B cell (primary cell): ENCODE results near the gene PHLDB2. TPM values are rescaled to one million over a fixed set of nuclear protein-coding genes. Genes with fewer than 3 reads are reported as not detected.

Experiments used
- ATAC-seq: fragments of 200-7000 bp; cut with Tn5 transposase; one replicate; pipeline ENCODE4 v1.10.0; 2021; ENCODE audit warnings: low read depth, mild to moderate bottlenecking, moderate number of reproducible peaks, moderate library complexity
- CTCF ChIA-PET: fragments of 350-600 bp; sonication (Branson Sonifier 250); formaldehyde crosslinking; loops from one replicate; lab custom pipeline; 2021; ENCODE audit warnings: antibody characterized with exemption, inconsistent platforms; lab: Charles Lee
- POLR2A ChIA-PET: fragments of 350-600 bp; sonication (Branson Sonifier 250); formaldehyde crosslinking; loops from one replicate; lab custom pipeline; 2021; ENCODE audit warnings: antibody characterized with exemption; lab: Charles Lee
- DNase-seq: peaks from one replicate; pipeline ENCODE4 v3.0.0; 2013
- H2AFZ ChIP-seq: 2 replicates; pipeline ENCODE4 v1.6.1; 2012; ENCODE audit warnings: mild to moderate bottlenecking, low read depth, low read length; ENCODE audit not compliant: insufficient read depth, poor library complexity, severe bottlenecking
- H3K27ac ChIP-seq, 2 donors: 1 replicate in 1 of 2; 2 replicates in 1 of 2; pipeline ENCODE4 v1.5.1; 2012 to 2013; ENCODE audit warnings: low read length in 2 of 2, mild to moderate bottlenecking in 2 of 2, moderate library complexity in 1 of 2
- H3K27me3 ChIP-seq, 4 experiments: fragments of 200-600 bp in 1 of 4; sonication (generic) in 1 of 4; replicated peaks in 1 of 4; 1 replicate in 2 of 4; 2 replicates in 2 of 4; pipeline versions ENCODE4 v1.6.1 to v1.7.0; 2013 to 2016; ENCODE audit warnings: low read length in 3 of 4, mild to moderate bottlenecking in 2 of 4, mixed read lengths in 1 of 4, moderate library complexity in 1 of 4; ENCODE audit not compliant: insufficient read depth in 4 of 4, control insufficient read depth in 3 of 4; ENCODE audit errors: control extremely low read depth in 1 of 4
- H3K36me3 ChIP-seq, 2 experiments: replicated peaks in 1 of 2; 1 replicate in 1 of 2; 2 replicates in 1 of 2; pipeline versions ENCODE4 v1.6.1 to v1.7.1; 2013; ENCODE audit warnings: low read length in 1 of 2; ENCODE audit not compliant: insufficient read depth in 2 of 2, control insufficient read depth in 1 of 2; ENCODE audit errors: control extremely low read depth in 1 of 2, extremely low read depth in 1 of 2
- H3K4me1 ChIP-seq, 2 donors: fragments of 200-600 bp in 1 of 2; sonication (generic) in 1 of 2; 1 replicate in 1 of 2; 2 replicates in 1 of 2; pipeline versions ENCODE4 v1.5.1 to v1.6.1; 2013 to 2017; ENCODE audit warnings: low read length in 2 of 2; ENCODE audit not compliant: control insufficient read depth in 2 of 2, insufficient read depth in 2 of 2
- H3K4me2 ChIP-seq: replicated peaks from 2 replicates; pipeline ENCODE3; 2012; ENCODE audit warnings: mild to moderate bottlenecking, low read depth, low read length; ENCODE audit not compliant: poor library complexity, severe bottlenecking
- H3K4me3 ChIP-seq, 5 experiments: fragments of 200-600 bp in 1 of 5; sonication (generic) in 1 of 5; 1 replicate in 3 of 5; 2 replicates in 2 of 5; pipeline versions ENCODE4 v1.5.1 to v1.7.0; 2011 to 2016; ENCODE audit warnings: low read length in 4 of 5, mild to moderate bottlenecking in 4 of 5, low read depth in 2 of 5, control low read depth in 1 of 5, moderate library complexity in 1 of 5; ENCODE audit not compliant: insufficient read depth in 1 of 5; ENCODE audit errors: control extremely low read depth in 1 of 5, extremely low read depth in 1 of 5
- H3K79me2 ChIP-seq: fragments of 200-600 bp; sonication (generic); one replicate; pipeline ENCODE4 v1.6.0; 2016; ENCODE audit warnings: low read length; ENCODE audit not compliant: control insufficient read depth, insufficient read depth
- H3K9ac ChIP-seq: fragments of 200-600 bp; sonication (generic); 2 replicates; pipeline ENCODE4 v1.6.1; 2017; ENCODE audit warnings: mild to moderate bottlenecking, low read length, moderate library complexity
- H3K9me3 ChIP-seq, 3 donors: one replicate each; pipeline versions ENCODE4 v1.6.1 to v1.7.1; 2013; ENCODE audit warnings: low read length in 2 of 3; ENCODE audit not compliant: control insufficient read depth in 2 of 3, insufficient read depth in 1 of 3; ENCODE audit errors: control extremely low read depth in 1 of 3
- H4K20me1 ChIP-seq: 2 replicates; pipeline ENCODE4 v1.6.0; 2012; ENCODE audit warnings: mild to moderate bottlenecking, low read length; ENCODE audit not compliant: insufficient read depth, control insufficient read depth, poor library complexity, severe bottlenecking
- H3K27ac Mint-ChIP-seq: one replicate; pipeline ENCODE4 v1.8.0; 2021; ENCODE audit warnings: mixed read lengths
- H3K27me3 Mint-ChIP-seq: one replicate; pipeline ENCODE4 v1.8.0; 2021; ENCODE audit warnings: mixed read lengths
- H3K4me1 Mint-ChIP-seq: one replicate; pipeline ENCODE4 v1.8.0; 2021; ENCODE audit warnings: mixed read lengths
- H3K4me3 Mint-ChIP-seq: one replicate; pipeline ENCODE4 v1.8.0; 2021; ENCODE audit warnings: mixed read lengths
- H3K9me3 Mint-ChIP-seq: one replicate; pipeline ENCODE4 v1.8.0; 2022; ENCODE audit warnings: mixed read lengths; ENCODE audit not compliant: insufficient read depth
- EZH2 ChIP-seq: IDR thresholded peaks from 2 replicates; pipeline ENCODE4 v1.6.1; 2012; ENCODE audit warnings: borderline replicate concordance, low read depth, mild to moderate bottlenecking, moderate library complexity, low read length; ENCODE audit not compliant: insufficient read depth, poor library complexity, severe bottlenecking
- WGBS: methylation state at CpG from one replicate; pipeline ENCODE4 v1.1.5; 2013; ENCODE audit warnings: missing lambda C conversion rate; ENCODE audit not compliant: insufficient coverage; 5-methylcytosine and 5-hydroxymethylcytosine counted together
- intact Hi-C: fragments of 100-400 bp; cut with micrococcal nuclease; formaldehyde crosslinking; loops from one replicate; pipeline ENCODE4 v1.10.0; 2022
- polyA plus RNA-seq: library from polyadenylated mRNA; depleted of rRNA; stranded (reverse); fragments of >200 nt; gene quantifications from 2 replicates; pipeline ENCODE4 v1.2.3, GENCODE V29; 2012
- total RNA-seq, 2 donors: library from RNA; stranded (reverse); fragments of 120-200 nt in 1 of 2; gene quantifications; 1 replicate in 1 of 2; 2 replicates in 1 of 2; pipeline versions ENCODE4 v1.2.3 to v1.2.4, GENCODE V29; 2013 to 2022
- TF ChIP-seq, protein P1 (sequence below): fragments of 200-600 bp; IDR thresholded peaks from one replicate; pipeline ENCODE4 v1.8.0; 2022; ENCODE audit warnings: antibody characterized with exemption, mild to moderate bottlenecking

Gene PHLDB2
- total and polyA plus RNA-seq, 2 donors (not counting 1 experiment from before 2014, with no cell fraction given): 1.3 to 6.3 TPM

DNA sequence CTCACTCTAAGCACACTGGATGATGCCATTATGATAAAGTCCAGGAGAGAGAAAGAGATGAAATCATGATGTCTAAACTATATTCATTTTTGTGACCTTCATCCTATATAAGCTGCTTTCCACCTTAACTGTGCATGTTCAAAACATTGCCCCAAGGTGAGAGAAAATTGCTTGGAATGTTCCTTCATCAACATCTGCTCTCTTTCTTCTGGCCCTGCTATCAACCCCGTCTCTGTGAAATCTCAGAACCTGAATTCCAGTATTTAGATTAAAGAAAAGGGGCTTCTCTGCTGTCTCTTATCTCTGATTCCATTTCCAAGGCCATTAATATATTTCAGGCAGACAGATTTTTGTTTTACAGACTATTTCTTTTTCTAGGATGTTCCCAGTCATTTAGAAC is 47.3 kb upstream of the PHLDB2 start:
- intact Hi-C loops: no loop called here

DNA sequence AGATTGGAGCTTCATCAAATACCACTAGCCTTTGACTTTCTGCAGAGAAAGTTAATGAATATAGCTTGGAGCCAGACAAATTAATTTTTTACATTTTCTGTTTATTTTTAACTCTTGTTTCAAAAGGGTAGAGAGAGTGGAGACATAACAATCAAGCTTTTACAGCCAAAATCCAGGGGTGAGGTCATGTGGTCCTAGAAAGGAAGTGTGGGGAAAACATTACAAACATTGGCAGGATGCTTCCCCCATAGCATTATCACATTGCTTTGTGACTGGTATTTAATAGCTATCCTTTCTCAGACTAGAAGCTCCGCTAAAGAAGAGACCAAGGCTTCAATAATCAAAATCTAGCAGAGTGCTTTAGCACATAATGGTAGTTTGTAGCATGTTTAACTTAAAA is 46.4 kb upstream of the PHLDB2 start:
- Histone ChIP-seq H3K9ac (no peak overlapping the region), H3K4me2 (no peak overlapping the region), H3K4me1 (no peaks in the 10 kb centered on the region), H3K27ac (no peak overlapping the region), H3K9me3 (peaks cover 0 to 8% (median 3%) of the 10 kb centered on the region in 3 donors), H2AFZ (no peak overlapping the region), H4K20me1 (no peaks in the 10 kb centered on the region), H3K79me2 (no peaks in the 10 kb centered on the region), H3K36me3 (no peaks in the 10 kb centered on the region), H3K27me3 (no peaks in the 10 kb centered on the region), H3K4me3 (no peak overlapping the region)
- WGBS: no CpG with 5 or more reads among the region's 1 CpG
- H3K9me3 Mint-ChIP-seq: peaks cover 5% of the 10 kb centered on the region
- CTCF ChIA-PET: no interaction called here
- H3K27me3 Mint-ChIP-seq: peaks cover 13% of the 10 kb centered on the region
- POLR2A ChIA-PET: no interaction called here
- no peak overlapping the region for H3K4me3 Mint-ChIP-seq
- DNase-seq (no peak), ATAC-seq (no peak)
- intact Hi-C loops: no loop called here
- H3K27ac Mint-ChIP-seq: no peak overlapping the region
- TF ChIP-seq, protein P1, sequence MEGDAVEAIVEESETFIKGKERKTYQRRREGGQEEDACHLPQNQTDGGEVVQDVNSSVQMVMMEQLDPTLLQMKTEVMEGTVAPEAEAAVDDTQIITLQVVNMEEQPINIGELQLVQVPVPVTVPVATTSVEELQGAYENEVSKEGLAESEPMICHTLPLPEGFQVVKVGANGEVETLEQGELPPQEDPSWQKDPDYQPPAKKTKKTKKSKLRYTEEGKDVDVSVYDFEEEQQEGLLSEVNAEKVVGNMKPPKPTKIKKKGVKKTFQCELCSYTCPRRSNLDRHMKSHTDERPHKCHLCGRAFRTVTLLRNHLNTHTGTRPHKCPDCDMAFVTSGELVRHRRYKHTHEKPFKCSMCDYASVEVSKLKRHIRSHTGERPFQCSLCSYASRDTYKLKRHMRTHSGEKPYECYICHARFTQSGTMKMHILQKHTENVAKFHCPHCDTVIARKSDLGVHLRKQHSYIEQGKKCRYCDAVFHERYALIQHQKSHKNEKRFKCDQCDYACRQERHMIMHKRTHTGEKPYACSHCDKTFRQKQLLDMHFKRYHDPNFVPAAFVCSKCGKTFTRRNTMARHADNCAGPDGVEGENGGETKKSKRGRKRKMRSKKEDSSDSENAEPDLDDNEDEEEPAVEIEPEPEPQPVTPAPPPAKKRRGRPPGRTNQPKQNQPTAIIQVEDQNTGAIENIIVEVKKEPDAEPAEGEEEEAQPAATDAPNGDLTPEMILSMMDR: no peak
- no peak for TF ChIP-seq EZH2
- no peaks in the 10 kb centered on the region for H3K4me1 Mint-ChIP-seq

More for the DNA sequence above, 47.3 kb upstream of the PHLDB2 start:
- Histone ChIP-seq H3K9ac (no peak overlapping the region), H3K4me3 (no peak overlapping the region), H4K20me1 (no peaks in the 10 kb centered on the region), H3K27ac (no peak overlapping the region), H3K36me3 (no peaks in the 10 kb centered on the region), H3K27me3 (no peaks in the 10 kb centered on the region), H3K4me2 (no peak overlapping the region), H3K4me1 (no peaks in the 10 kb centered on the region), H3K9me3 (peaks cover 0 to 8% (median 3%) of the 10 kb centered on the region in 3 donors), H3K79me2 (no peaks in the 10 kb centered on the region), H2AFZ (no peak overlapping the region)
- H3K4me3 Mint-ChIP-seq: no peak overlapping the region
- H3K9me3 Mint-ChIP-seq: peaks cover 4% of the 10 kb centered on the region
- TF ChIP-seq EZH2: no peak
- TF ChIP-seq, protein P1: no peak
- DNase-seq (no peak), ATAC-seq (no peak)
- H3K27ac Mint-ChIP-seq: no peak overlapping the region
- POLR2A ChIA-PET: no interaction called here
- H3K27me3 Mint-ChIP-seq: peaks cover 10% of the 10 kb centered on the region
- H3K4me1 Mint-ChIP-seq: no peaks in the 10 kb centered on the region
- no CpG with 5 or more reads among the region's 1 CpG for WGBS
- CTCF ChIA-PET: no interaction called here
